ENCODE results near the gene MROH2A.

MROH2A gene

GRCh38 chr2:233802132-233802815 lies 24.1 kb downstream of the MROH2A start:
- no peak for DNase-seq

GRCh38 chr2:233803292-233803911 lies 25.3 kb downstream of the MROH2A start:
- DNase-seq = peak; percentile 23

GRCh38 chr2:233803994-233804393 lies 25.9 kb downstream of the MROH2A start:
- peak; percentile 17 for DNase-seq

GRCh38 chr2:233807215-233807865 lies 29.2 kb downstream of the MROH2A start:
- peak; percentile 20 for DNase-seq

- peak; percentile 25 for DNase-seq
Observed at GRCh38 chr2:233807966-233808935, 30.1 kb downstream of the MROH2A start.

GRCh38 chr2:233810385-233810784 lies 32.3 kb downstream of the MROH2A start:
- DNase-seq = peak; percentile 26

GRCh38 chr2:233811087-233811486 lies 33.0 kb downstream of the MROH2A start:
- peak; percentile 18 for DNase-seq

- peak; percentile 15 for DNase-seq
Observed at GRCh38 chr2:233811732-233812131, 33.6 kb downstream of the MROH2A start.

- no peak for DNase-seq
Observed at GRCh38 chr2:233813236-233814055, 35.3 kb downstream of the MROH2A start.

GRCh38 chr2:233814056-233814835 lies 36.1 kb downstream of the MROH2A start:
- no peak for DNase-seq

- DNase-seq = no peak
Observed at GRCh38 chr2:233815861-233816260, 37.7 kb downstream of the MROH2A start.

GRCh38 chr2:233816334-233816733 lies 38.2 kb downstream of the MROH2A start:
- no peak for DNase-seq

- no peak for DNase-seq
Observed at GRCh38 chr2:233816771-233817170, 38.6 kb downstream of the MROH2A start.

- no peak for DNase-seq
Observed at GRCh38 chr2:233817361-233817911, 39.3 kb downstream of the MROH2A start.

- no peak for DNase-seq
Observed at GRCh38 chr2:233817995-233818638, 40.0 kb downstream of the MROH2A start.

- DNase-seq = no peak
Observed at GRCh38 chr2:233818639-233819621, 40.8 kb downstream of the MROH2A start.

GRCh38 chr2:233819884-233820773 lies 42.0 kb downstream of the MROH2A start:
- DNase-seq = no peak

GRCh38 chr2:233820774-233821105 lies 42.6 kb downstream of the MROH2A start:
- peak; percentile 38 for DNase-seq

Measured in activated CD8-positive, alpha-beta memory T cell treated with anti-CD3 and anti-CD28 coated beads, Interleukin-2, amount 50 U/mL, for 48 hours (primary cell).